Stimulated activated CD8-positive, alpha-beta memory T cell treated with anti-CD3 and anti-CD28 coated beads, Interleukin-15, amount 100 ng/mL, for 4 hours (primary cell): ENCODE data around the gene GATAD2A.
"Not testable (repeated sequence)": the region's sequence is repeated elsewhere in the genome, so short reads cannot be mapped to it uniquely, and the experiment has no call there.

Experiments used
- DNase-seq, 2 donors: peaks; one replicate each; pipeline ENCODE4 v3.0.0-alpha.2; 2020; ENCODE audit warnings: low read depth in 2 of 2

Gene GATAD2A

GRCh38 chr19:19445911-19446361 lies 40.5 kb downstream of the GATAD2A start:
- no peak for DNase-seq

GRCh38 chr19:19446655-19447437 lies 41.4 kb downstream of the GATAD2A start:
- no peak for DNase-seq

GRCh38 chr19:19447536-19448237 lies 42.2 kb downstream of the GATAD2A start:
- DNase-seq = no peak

GRCh38 chr19:19448238-19448544 lies 42.7 kb downstream of the GATAD2A start:
- no peak for DNase-seq

GRCh38 chr19:19451429-19452242 lies 46.2 kb downstream of the GATAD2A start:
- no peak for DNase-seq

- DNase-seq = no peak
Observed at GRCh38 chr19:19452243-19453124, 47.0 kb downstream of the GATAD2A start.

- no peak for DNase-seq
Observed at GRCh38 chr19:19453125-19453454, 47.6 kb downstream of the GATAD2A start.

- DNase-seq = not testable (repeated sequence)
Observed at GRCh38 chr19:19455166-19455919, 49.9 kb downstream of the GATAD2A start.

- DNase-seq = no peak
Observed at GRCh38 chr19:19457671-19458070, 52.2 kb downstream of the GATAD2A start.

- DNase-seq = no peak
Observed at GRCh38 chr19:19458110-19458816, 52.8 kb downstream of the GATAD2A start.

- no peak for DNase-seq
Observed at GRCh38 chr19:19459073-19459472, 53.6 kb downstream of the GATAD2A start.

- DNase-seq = peak; percentile 38 to 58
Observed at GRCh38 chr19:19459707-19460251, 54.3 kb downstream of the GATAD2A start.

- DNase-seq = no peak
Observed at GRCh38 chr19:19460258-19460731, 54.8 kb downstream of the GATAD2A start.

- DNase-seq = peak; percentile 35 to 47
Observed at GRCh38 chr19:19460761-19461265, 55.3 kb downstream of the GATAD2A start.

- DNase-seq = no peak
Observed at GRCh38 chr19:19461306-19461670, 55.8 kb downstream of the GATAD2A start.

- DNase-seq = no peak
Observed at GRCh38 chr19:19461671-19462622, 56.5 kb downstream of the GATAD2A start.

- DNase-seq = no peak
Observed at GRCh38 chr19:19463348-19464117, 58.1 kb downstream of the GATAD2A start.
